HG03354 (cell line): ENCODE data around the gene SCRN2.

ENCODE experiments used
- ATAC-seq: cut with Tn5 transposase; IDR thresholded peaks from one replicate; pipeline ENCODE4 v1.9.1; 2021; ENCODE audit warnings: mild to moderate bottlenecking; ENCODE audit not compliant: unreplicated experiment, poor library complexity, severe bottlenecking

SCRN2 gene

DNA sequence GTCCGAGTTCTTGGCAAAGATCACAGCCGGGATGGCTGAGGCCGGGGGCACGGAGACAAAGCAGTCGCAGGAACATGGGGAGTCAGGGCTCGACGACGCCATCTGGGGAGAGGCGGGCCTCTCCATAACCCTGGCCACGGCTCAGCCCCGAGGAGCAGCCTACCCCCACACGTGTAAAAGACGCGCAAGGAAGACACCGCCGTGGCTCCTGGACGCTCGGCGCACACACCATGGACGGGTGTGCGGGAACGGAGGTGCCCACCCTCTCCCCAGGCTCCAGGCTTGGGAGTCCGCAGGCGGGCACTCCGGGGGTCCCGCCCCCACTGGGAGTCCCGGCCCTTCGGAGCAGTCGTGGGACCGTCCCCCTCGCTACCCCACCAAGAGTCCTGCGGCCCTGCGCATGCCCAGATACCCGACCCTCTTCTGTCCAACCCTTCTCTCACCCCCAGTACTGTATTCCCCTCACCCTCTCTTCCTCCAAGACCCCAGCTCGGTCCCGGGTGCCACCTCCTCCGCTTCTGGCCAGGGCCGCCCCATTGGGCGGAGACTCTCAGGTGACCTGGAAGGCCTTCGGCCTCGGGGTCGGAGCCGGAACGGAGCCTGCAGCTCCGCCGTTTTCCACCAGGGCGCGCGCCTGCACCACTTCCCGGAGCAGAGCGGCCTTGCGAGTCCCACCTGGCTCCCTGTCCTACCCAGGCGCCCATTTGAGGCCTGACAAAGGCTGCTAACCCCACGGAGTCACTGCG, at the start of gene SCRN2:
SCRN2 (minus strand) TSS at position 532 of the 746 bp plus-strand sequence; CDS start at position 102, 430 bp downstream.
- peak; percentile 85 for ATAC-seq

DNA sequence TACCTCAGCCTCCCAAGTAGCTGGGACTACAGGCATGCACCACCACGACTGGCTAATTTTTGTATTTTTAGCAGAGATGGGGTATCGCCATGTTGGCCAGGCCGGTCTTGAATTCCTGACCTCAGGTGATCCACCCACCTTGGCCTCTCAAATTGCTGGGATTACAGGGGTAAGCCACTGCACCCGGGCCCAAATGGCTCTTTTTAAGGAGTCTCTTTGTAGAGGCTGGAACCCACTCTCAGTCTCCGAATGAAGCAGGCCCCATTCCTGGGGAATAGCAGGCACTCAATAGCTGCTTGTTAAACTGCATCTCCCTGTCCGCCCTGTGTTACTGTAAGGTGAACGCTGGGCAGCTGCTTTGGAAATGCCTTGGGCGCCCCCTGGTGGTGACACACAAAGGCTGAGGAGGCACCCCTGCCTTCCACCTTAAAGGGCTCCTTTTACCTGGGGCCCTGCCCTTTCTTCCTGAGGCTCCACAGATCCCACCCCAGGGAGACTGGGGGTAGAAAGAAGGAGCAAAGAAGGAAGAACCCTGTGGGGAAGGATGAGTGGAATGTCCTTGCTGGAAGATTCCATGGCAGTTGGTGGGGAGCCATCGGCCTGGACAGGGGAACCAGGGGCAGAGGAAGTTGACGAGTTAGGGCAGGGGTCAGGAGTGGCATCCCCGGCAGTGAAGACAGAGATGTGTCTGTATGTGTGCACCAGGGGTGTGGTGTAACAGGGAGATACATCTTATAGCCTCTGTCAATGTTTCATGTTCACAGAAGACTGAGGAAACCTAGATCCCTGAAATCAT, 48.9 kb upstream of the SCRN2 start:
- ATAC-seq: no peak

DNA sequence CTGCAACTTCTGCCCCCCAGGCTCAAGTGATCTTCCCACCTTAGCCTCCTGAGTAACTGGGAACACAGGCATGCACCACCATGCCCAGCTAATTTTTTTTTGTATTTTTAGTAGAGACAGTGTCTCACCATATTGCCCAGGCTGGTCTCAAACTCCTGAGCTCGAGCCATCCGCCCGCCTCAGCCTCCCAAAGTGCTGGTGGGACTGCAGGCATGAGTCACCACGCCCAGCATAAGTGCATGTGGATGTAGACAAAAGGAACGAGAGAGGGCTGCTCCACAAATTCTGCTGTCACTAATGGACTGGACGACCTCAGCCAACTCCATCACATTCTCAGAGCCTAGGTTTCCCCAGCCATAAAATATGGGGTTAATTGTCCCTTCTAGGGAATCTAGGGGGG, 47.2 kb upstream of the SCRN2 start:
- no peak for ATAC-seq

DNA sequence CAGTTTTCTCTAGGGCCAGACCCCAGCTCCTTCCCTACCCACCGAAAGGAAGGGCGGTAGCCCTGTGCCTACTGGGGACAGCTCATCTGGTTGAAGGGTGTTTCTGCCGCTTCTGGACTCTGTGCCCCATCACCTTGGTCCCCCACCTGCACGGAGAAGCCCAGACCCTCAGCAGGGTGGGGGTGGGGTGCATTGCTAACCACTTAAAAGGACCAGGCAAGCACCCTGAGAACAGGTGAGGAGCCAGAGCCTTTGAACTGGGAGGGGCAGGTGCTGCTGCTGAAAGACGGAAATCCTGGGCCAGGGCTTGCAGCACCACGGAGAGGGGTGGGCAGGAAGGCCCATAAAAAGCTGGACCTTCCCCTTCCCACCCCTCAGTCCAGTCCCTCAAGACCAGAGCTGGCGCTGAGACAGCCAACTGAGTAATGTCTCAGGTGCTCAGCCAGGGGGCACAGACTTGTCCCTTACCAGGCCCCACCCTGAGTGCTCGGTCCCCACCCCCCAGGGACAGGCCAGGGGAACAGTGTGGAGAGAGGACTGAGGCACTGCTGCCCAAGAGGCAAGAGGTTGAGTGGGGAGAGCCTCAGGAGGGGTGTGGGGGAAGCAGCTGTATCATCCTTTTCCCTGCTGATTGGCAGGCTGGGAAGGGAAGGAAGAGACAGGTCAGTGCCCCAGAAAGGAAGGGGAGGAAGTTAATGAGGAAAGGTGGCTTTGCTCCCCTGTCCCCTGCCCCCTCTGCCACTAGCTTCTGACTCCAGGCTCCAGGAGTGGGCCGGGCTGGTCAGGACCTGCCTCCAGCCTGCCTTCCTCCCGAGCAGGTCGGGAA, 44.0 kb upstream of the SCRN2 start:
- ATAC-seq: no peak

DNA sequence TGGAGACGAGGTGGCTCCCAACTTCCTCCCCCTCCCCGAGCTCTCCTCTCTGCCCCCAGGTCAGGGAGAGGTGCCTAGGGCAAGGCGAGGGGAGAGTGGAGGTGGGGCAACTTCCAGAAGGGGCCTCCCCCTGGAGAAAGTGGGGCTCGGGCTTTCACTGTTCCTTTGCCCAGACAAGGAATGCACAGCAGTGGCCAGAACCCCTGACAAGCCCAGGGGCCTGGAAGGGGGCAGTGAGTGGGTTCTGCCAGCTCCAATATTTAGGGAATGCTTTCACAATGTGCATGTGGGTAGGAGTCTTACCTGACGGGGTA, 43.3 kb upstream of the SCRN2 start:
- no peak for ATAC-seq

DNA sequence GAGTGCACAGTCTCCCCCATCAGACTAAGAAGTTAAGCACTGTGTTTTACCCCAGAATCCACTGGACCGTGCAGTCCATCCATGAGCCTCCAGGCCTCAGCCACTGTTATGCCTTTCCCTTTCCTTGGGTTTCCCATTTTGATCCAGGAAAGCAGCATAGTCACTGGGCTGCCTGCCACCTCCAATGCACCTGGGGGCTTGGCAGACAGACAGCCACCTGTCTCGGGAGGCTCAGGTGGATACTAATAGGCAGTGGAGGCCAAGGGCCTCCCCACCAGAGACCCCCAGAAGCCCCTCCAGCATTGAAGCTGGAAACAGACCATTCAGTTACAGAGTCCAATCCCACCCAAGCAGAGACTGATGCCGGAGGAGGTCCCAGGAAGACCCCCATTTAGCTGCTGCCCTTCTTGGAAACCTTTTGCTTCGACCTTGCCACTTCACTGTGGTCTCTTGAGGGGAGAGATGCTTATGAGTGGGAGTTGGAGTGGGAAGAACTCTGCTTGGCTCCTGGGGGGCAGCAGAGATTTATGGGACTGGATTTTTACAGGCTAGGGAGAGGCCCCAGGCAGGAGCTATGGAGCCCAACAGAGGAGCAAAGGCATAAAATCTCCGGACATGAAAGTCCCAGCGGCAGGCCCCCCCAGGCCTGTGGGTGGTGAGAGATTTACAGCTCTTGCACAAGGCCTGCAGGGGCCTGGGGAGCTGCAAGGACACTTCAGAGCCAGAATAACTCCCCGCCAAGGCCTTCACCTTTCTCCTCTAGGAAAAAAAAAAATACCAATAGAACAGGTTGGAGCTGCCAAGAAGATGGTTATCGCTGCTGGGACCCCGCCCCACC, 42.7 kb upstream of the SCRN2 start:
- no peak for ATAC-seq

DNA sequence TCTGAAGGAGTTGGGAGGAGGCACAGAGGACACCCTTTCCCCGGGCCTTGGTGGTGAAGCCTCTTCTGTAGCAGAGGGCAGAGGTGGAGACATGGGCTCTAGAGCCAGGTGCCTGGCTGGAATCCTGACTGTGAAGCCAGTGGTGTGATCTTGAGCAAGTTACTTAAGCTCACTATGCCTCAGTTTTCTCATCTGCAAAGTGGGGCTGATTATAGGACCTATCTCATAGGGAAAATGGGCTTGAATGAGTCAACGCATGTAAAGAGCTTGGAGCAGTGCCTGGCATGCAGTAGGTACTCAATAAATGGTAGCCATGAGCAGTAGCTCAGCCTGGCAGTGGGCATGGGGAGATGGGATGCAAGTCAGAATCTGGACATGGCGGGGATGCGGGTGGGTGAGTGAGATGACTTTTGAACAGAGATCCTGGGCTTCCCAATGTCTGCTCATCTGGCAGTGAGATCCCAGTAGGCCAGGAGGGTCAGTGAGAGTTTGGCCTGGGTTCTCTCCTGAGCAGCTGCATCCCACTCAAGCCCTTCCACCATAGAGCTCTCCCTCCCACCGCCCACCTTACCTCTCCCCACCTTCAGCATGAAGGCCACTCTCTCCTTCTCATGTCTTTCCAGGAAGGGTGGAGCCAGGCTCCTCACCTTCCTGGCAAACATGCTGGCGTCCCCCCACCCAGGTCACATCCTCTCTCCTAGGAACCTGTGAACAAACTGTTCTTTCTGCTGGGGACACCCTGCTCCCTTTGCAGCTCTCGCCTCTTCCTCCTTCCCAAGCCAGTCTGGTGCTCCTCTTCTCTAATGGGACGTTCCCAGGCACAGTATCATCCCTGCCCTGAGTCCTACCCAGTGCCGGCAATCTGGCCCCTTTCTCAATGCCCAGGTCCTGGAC, 41.9 kb upstream of the SCRN2 start:
- ATAC-seq: no peak

DNA sequence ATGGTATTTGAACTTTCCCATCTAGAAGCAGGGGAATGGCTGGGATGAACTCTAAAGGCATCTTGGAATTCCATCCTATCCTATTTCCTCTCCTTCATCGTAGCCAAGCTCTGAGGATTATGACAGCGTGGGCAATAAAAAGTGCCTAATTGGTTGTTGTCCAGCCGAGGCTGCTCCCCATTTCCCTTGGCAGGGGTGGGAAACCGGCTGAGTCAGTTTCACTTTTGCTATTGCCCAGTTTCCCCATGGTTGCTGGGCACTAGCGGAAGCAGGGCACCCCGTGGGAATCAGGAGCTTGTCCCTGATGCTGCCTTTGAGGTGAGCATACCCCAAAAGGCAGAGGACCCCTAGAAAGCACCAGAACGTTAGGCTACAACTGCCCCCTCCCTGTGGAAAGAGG, 41.2 kb upstream of the SCRN2 start:
- no peak for ATAC-seq

DNA sequence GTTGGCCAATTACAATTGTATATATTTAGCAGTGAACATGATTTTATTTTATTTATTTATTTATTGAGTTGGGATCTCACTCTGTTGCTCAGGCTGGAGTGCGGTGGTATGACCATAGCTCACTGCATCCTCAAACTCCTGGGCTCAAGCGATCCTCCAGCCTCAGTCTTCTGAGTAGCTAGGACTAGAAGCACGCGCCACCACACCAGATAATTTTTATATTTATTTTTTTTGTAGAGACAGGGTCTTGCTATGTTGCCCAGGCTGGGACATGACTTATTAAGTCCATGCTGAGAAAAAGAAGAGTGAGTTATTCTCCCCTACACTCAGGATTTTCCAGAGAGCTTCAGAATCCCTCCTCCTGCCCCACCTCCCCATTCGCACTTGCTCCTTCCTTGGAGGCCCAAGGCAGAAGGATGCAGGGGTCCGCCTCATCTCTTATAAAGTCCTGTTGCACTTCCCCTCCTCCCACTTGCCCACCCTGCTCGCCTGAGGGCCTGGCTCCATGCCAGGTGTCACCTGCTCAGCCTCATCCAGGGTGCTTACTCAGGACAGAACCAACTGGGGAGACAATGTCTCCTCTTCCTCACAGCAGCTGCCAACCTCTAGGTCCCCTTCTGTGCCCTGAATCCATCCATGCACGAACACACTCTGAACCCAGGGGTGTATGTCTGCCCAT, 38.8 kb upstream of the SCRN2 start:
- no peak for ATAC-seq

DNA sequence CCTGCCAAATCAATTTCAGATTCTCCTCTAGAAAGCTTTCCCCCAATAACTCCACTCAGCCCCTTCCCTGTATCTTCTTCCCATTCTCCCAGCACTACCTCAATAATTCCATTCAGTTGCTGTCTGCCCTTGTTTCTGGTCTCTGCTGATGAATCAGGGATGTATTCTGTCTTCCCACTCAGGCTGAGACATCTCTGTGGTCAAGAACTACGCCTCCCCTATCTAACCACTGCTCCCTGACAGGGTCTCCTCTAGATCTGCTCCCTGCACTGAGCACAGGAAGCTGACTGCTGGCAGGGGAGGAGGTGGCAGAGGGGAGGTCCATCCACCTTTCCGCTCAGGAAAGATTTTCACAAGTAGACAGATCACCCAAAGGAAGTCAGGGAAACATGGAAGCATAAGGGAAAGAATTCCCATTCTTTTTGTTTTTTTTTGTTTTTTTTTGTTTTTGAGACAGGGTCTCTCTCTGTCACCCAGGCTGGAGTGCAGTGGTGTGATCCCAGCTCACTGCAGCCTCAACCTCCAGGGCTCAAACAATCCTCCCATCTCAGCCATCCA, 38.0 kb upstream of the SCRN2 start:
- ATAC-seq: no peak

DNA sequence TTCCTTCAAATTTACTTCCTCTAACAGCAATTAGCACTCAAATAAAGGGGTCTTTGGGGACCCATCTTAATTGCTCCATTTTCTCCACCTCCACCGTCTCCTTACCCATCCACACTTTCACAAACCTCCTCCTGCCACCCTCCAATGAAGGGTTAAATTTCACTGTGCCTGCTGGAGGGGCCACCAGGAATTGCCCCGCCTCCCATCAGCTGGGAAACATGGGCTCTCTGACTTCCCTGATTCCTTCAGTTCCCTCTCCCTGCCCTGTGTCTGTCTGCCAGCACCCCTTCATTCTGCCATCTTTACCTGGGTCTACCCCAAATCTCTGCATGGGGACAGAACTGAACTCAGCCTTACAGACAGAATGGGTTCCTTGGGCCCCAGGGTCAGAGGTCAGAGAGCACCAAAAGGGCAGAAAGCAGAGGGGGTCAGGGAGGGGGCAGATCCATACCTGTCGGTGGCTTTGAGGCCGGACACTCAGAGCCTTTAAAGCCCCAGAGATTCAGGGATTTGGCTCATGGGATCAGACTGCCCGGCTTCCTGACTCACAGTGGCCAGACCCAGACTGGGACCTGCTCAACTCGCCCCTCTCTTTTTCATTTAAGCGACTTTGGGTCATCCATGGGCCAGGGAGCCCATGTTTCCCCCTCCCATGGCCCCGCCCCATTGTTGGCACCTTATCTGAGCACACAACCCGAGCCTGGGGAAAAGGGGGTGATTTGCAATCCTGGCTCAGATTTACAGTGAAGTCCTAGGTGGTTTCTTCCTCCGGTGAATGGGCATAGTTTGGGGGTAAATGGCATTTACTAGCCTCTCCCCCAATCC, 37.3 kb upstream of the SCRN2 start:
- no peak for ATAC-seq

DNA sequence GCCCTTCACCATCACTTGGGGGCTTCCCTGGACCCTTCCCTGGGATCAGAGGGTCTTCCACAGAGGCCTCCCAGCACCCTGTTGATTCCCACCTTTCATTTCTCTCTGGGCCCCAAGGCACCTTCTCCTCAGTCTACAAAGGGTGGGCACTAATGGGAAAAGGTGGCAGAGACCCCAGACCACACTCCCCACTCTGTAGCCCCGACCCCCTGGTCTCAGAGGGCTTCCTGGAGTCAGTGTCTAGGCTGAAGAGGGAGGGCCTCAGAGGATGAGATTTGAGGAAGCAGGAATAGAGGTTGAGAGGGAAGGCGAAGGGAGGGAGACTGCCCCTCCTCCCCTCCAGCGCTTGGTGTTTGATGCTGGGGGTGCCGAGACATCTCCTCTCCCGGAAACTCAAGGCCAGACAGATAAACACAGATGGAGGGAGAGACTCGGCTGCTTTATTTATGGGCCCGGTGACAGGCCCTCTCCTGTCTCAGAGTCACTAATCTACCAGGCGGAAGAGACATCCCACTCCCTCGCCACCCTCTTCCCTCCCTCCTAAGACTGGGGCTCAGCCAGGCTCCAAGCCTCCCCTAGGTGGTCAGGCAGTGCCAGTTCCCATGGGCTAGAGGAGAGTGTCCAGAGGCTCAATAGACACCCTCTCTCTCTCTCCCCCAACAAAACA, 36.4 kb upstream of the SCRN2 start:
- ATAC-seq: no peak

DNA sequence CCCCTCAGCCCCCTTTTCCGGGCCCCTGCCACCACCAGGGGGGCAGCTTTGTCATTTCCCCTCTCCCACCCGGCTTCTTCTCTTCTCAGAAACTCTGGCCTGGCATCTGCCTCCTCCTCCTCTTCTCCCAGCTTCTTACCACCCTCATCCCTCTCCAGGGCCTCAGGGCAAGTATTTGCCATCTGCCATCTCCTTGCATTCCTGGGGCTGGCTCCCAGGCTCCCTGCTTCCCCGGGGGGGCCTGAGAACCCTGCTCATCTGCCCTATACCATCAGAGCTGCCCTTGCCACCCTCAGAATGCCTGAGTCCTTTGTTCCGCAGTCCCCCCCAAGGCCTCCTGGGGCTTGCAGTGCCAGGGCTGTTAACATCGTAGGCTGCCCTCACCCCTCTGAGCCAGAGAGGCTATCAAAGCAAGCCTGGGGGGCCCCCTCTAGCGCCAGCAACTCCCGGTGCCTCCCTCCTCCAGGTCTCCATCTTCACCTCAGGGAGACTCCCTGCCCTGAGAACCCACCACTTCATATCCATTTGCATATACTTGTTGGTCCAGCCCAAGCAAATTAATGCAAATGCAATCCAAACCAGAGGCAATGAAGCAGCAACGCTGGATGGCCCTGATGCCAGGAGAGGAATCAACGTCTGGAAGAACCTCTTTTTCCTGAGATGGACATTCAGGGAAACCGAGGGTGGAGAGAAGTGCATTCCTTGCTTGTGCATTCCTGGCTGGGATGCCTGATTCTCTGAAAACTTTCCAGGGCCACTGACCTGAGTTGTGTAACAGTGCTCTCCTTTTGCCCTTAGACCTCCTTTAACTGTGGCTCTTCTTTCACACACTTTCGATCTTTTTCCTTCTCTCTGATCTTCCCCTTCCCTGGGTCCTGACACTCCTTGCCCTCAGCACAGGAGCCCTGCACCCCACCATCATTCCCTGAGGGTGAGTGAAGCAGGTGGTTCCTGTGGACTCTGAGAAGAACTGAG, 34.2 kb upstream of the SCRN2 start:
- no peak for ATAC-seq

DNA sequence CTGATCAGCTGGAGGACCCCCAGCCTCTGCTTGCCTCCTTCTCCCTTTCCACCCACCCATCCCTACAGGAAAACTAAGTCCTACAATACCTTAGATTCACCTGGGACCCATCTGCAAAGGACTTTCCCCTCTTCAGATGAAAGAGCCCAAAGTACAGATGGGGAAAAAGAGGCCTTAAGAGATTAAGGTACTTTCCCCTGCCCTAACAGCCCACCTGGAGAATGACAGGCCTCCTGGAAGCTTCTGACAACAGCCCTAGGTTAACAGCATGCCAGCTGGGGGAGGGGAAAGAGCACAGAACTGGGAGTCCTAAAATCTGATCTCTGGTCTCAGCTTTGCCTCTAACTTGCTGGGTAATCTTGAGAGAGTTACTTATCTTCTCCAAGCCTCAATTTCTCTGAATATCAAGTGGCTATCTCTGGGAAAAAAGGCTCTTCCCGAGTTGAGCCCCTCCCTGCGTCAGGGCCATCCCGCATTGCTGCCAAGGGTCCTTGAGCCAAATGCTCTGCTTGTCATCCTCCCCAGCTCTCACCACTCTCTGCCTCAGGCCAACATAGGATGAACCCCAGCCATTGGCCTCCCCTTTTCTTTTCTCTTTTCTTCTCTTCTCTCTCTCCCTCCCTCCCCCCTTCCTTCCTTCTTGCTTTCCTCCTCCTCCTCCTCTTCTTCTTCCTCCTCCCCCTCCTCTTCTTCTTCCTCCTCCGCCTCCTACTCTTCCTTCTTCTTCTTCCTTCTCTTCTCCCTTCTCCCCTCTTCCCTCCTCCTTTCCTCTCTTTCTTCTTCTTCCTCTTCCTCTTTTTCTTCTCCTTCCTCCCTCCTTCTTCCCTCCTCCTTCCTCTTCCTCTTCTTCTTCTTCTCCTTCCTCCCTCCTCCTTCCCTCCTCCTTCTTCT, 32.4 kb upstream of the SCRN2 start:
- no peak for ATAC-seq
